OCI-LY3 (cell line): ENCODE results near the gene ZNF319.

Source experiments
- H2AFZ ChIP-seq: fragments of 200-600, 300-600 bp; shearing (Covaris generic); 2 replicates; pipeline ENCODE4 v1.6.0; 2014; ENCODE audit warnings: antibody characterized with exemption, low read depth, low read length
- H3K27ac ChIP-seq: fragments of 200-600, 300-600 bp; sonication (generic); 2 replicates; pipeline ENCODE4 v1.5.1; 2014; ENCODE audit warnings: mild to moderate bottlenecking, low read length, moderate library complexity, mixed read lengths
- H3K27me3 ChIP-seq: fragments of 200-600, 300-600 bp; sonication (generic); 2 replicates; pipeline ENCODE4 v1.6.1; 2014; ENCODE audit warnings: low read depth, low read length, mixed read lengths
- H3K36me3 ChIP-seq: fragments of 200-600, 300-600 bp; sonication (generic); replicated peaks from 2 replicates; pipeline ENCODE3; 2014; ENCODE audit warnings: low read depth, low read length, mixed read lengths
- H3K4me1 ChIP-seq: fragments of 300-600, 200-600 bp; sonication (generic); 2 replicates; pipeline ENCODE4 v1.6.1; 2014; ENCODE audit warnings: low read length, mixed read lengths
- H3K4me2 ChIP-seq: fragments of 200-600, 300-600 bp; sonication (generic); 2 replicates; pipeline ENCODE4 v1.6.1; 2014; ENCODE audit warnings: low read length, mixed read lengths
- H3K4me3 ChIP-seq: fragments of 300-600, 200-600 bp; sonication (generic); 2 replicates; pipeline ENCODE4 v1.5.1; 2014; ENCODE audit warnings: antibody characterized with exemption, mild to moderate bottlenecking, low read length, moderate library complexity
- H3K79me2 ChIP-seq: fragments of 300-600, 200-600 bp; shearing (Covaris generic); 2 replicates; pipeline ENCODE4 v1.6.1; 2014; ENCODE audit warnings: mild to moderate bottlenecking, low read length, mixed read lengths
- H3K9ac ChIP-seq: fragments of 300-600, 200-600 bp; shearing (Covaris generic); 2 replicates; pipeline ENCODE4 v1.6.0; 2014; ENCODE audit warnings: mild to moderate bottlenecking, low read length, moderate library complexity
- H3K9me3 ChIP-seq: fragments of 200-600, 300-600 bp; shearing (Covaris generic); 2 replicates; pipeline ENCODE4 v1.6.1; 2014; ENCODE audit warnings: low read length, mixed read lengths; ENCODE audit not compliant: insufficient read depth
- H4K20me1 ChIP-seq: fragments of 200-600, 300-600 bp; sonication (generic); 2 replicates; pipeline ENCODE4 v1.6.1; 2016; ENCODE audit warnings: low read length, mixed read lengths; ENCODE audit not compliant: insufficient read depth
- CTCF ChIP-seq: fragments of 200-600, 300-600 bp; sonication (generic); IDR thresholded peaks from 2 replicates; pipeline ENCODE4 v1.5.1; 2014; ENCODE audit warnings: antibody characterized with exemption, low read length, low read depth
- EZH2phosphoT487 ChIP-seq: fragments of 200-600 bp; shearing (Covaris generic); IDR thresholded peaks from 2 replicates; pipeline ENCODE4 v1.6.1; 2018; ENCODE audit warnings: antibody characterized with exemption, mixed run types, low read depth

ZNF319 gene

GRCh38 chr16:58013201-58013956 lies 12.9 kb upstream of the ZNF319 start:
- no peaks in the 10 kb centered on the region for H3K27me3 ChIP-seq
- H3K79me2 ChIP-seq = no peaks in the 10 kb centered on the region
- no peak overlapping the region for H3K4me3 ChIP-seq
- no peak overlapping the region for H3K4me2 ChIP-seq
- no peak overlapping the region for H2AFZ ChIP-seq
- no peaks in the 10 kb centered on the region for H3K4me1 ChIP-seq
- no peak overlapping the region for H3K9ac ChIP-seq
- H4K20me1 ChIP-seq = no peaks in the 10 kb centered on the region
- no peak overlapping the region for H3K27ac ChIP-seq
- no peak for TF ChIP-seq CTCF
- H3K36me3 ChIP-seq = peaks cover 8% of the 10 kb centered on the region
- no peaks in the 10 kb centered on the region for H3K9me3 ChIP-seq

- H4K20me1 ChIP-seq = no peaks in the 10 kb centered on the region
- no peaks in the 10 kb centered on the region for H3K9me3 ChIP-seq
- no peak overlapping the region for H2AFZ ChIP-seq
- no peak for TF ChIP-seq CTCF
- no peak for TF ChIP-seq EZH2phosphoT487
- H3K4me1 ChIP-seq = no peaks in the 10 kb centered on the region
- H3K27me3 ChIP-seq = no peaks in the 10 kb centered on the region
- H3K27ac ChIP-seq = no peak overlapping the region
- no peak overlapping the region for H3K4me3 ChIP-seq
- H3K36me3 ChIP-seq = peaks cover 8% of the 10 kb centered on the region
- H3K4me2 ChIP-seq = no peak overlapping the region
- no peak overlapping the region for H3K9ac ChIP-seq
- no peaks in the 10 kb centered on the region for H3K79me2 ChIP-seq
Measured at GRCh38 chr16:58012481-58012880, 12.0 kb upstream of the ZNF319 start.

- no peak overlapping the region for H3K27ac ChIP-seq
- peaks cover 12% of the 10 kb centered on the region for H3K36me3 ChIP-seq
- H3K4me3 ChIP-seq = no peak overlapping the region
- H4K20me1 ChIP-seq = no peaks in the 10 kb centered on the region
- H3K79me2 ChIP-seq = no peaks in the 10 kb centered on the region
- H2AFZ ChIP-seq = no peak overlapping the region
- TF ChIP-seq CTCF (no peak), EZH2phosphoT487 (no peak)
- no peaks in the 10 kb centered on the region for H3K27me3 ChIP-seq
- no peak overlapping the region for H3K4me2 ChIP-seq
- no peaks in the 10 kb centered on the region for H3K9me3 ChIP-seq
- no peaks in the 10 kb centered on the region for H3K4me1 ChIP-seq
- no peak overlapping the region for H3K9ac ChIP-seq
Measured at GRCh38 chr16:58011652-58012051, 11.2 kb upstream of the ZNF319 start.

GRCh38 chr16:58010886-58011285 lies 10.4 kb upstream of the ZNF319 start:
- Histone ChIP-seq H3K79me2 (no peaks in the 10 kb centered on the region), H2AFZ (no peak overlapping the region), H4K20me1 (no peaks in the 10 kb centered on the region), H3K9ac (no peak overlapping the region), H3K27me3 (no peaks in the 10 kb centered on the region), H3K9me3 (no peaks in the 10 kb centered on the region), H3K4me2 (no peak overlapping the region), H3K4me1 (no peaks in the 10 kb centered on the region), H3K27ac (no peak overlapping the region), H3K36me3 (peaks cover 15% of the 10 kb centered on the region), H3K4me3 (no peak overlapping the region)
- TF ChIP-seq EZH2phosphoT487 (no peak), CTCF (no peak)
